Sigmoid colon (tissue), 7 donors: ENCODE results near the gene CPLX3. TPM values are rescaled to one million over a fixed set of nuclear protein-coding genes. Genes with fewer than 3 reads are reported as not detected.

Experiments used
- DNase-seq: peaks from one replicate; pipeline ENCODE4 v3.0.0-alpha.2; 2019
- H3K27ac ChIP-seq, 4 donors: fragments of 200-600 bp; sonication (generic); one replicate each; pipeline ENCODE4 v1.5.1; 2016 to 2019; ENCODE audit warnings: mild to moderate bottlenecking in 1 of 4
- H3K27me3 ChIP-seq, 3 donors: fragments of 200-600 bp; sonication (generic); one replicate each; pipeline ENCODE4 v1.5.1; 2019; ENCODE audit warnings: mild to moderate bottlenecking in 1 of 3
- H3K36me3 ChIP-seq, 4 donors: fragments of 200-600 bp; sonication (generic); one replicate each; pipeline ENCODE4 v1.5.1; 2016 to 2019
- H3K4me1 ChIP-seq, 4 donors: fragments of 200-600 bp; sonication (generic); one replicate each; pipeline ENCODE4 v1.5.1; 2017 to 2019
- H3K4me3 ChIP-seq, 4 donors: fragments of 200-600 bp; sonication (generic); one replicate each; pipeline ENCODE4 v1.5.1; 2017 to 2019; ENCODE audit warnings: mild to moderate bottlenecking in 2 of 4, moderate library complexity in 1 of 4
- H3K9me3 ChIP-seq, 4 donors: fragments of 200-600 bp in 3 of 4; sonication (generic) in 3 of 4; one replicate each; pipeline versions ENCODE4 v1.5.1 to v1.6.1; 2013 to 2019
- CTCF ChIP-seq, 4 experiments: fragments of 450-650 bp in 3 of 4; fragments of 200-600 bp in 1 of 4; IDR thresholded peaks; one replicate each; pipeline ENCODE4 v1.5.1; 2016 to 2019; ENCODE audit warnings: antibody characterized with exemption in 4 of 4, mild to moderate bottlenecking in 3 of 4, moderate library complexity in 2 of 4
- EP300 ChIP-seq, 4 donors: sonication (generic); formaldehyde crosslinking; IDR thresholded peaks; one replicate each; pipeline ENCODE4 v1.6.1; 2017; ENCODE audit warnings: antibody characterized with exemption in 4 of 4
- POLR2A ChIP-seq, 2 donors: fragments of 450-650 bp; IDR thresholded peaks; one replicate each; pipeline ENCODE4 v1.6.1; 2016; ENCODE audit warnings: antibody characterized with exemption in 2 of 2, mild to moderate bottlenecking in 2 of 2, moderate library complexity in 2 of 2
- POLR2AphosphoS5 ChIP-seq, 4 donors: sonication (generic); formaldehyde crosslinking; IDR thresholded peaks; one replicate each; pipeline ENCODE4 v1.6.1; 2017; ENCODE audit warnings: antibody characterized with exemption in 4 of 4
- WGBS, 2 donors: extraction: QIAGEN DNeasy Blood & Tissue Kit; methylation state at CpG; one replicate each; pipeline ENCODE4 v1.1.7; 2013; 5-methylcytosine and 5-hydroxymethylcytosine counted together
- intact Hi-C: fragments of 100-400 bp; cut with DNase I; formaldehyde crosslinking; loops from one replicate; pipeline ENCODE4 v1.15.1; 2023
- polyA plus RNA-seq, 3 donors: library from polyadenylated mRNA; stranded (reverse); fragments of 200-250 nt; gene quantifications; one replicate each; pipeline ENCODE4 v1.2.3, GENCODE V29; 2013
- total RNA-seq, 4 donors: library from RNA; depleted of rRNA; stranded (reverse); fragments of >200 nt; gene quantifications; one replicate each; pipeline ENCODE4 v1.1.0, GENCODE V29; 2016
- donor health status: healthy with polysubstance abuse.
- donor health status: Bipolar disorder and iron deficiency.
- donor health status: healthy.

CPLX3 gene
- total and polyA plus RNA-seq, 7 donors: 0.28 to 0.41 TPM; not detected in 5

GRCh38 chr15:74858369-74858740 lies 31.9 kb downstream of the CPLX3 start:
- WGBS, 2 donors: 71 to 76% methylated on average over 4 of the region's 4 CpGs
- H3K4me1 ChIP-seq: peaks cover 0 to 28% (median 12%) of the 10 kb centered on the region in 4 donors
- intact Hi-C loops: no loop called here
- H3K36me3 ChIP-seq: peaks cover 4 to 9% (median 6%) of the 10 kb centered on the region in 4 donors
- no peak for DNase-seq
- H3K4me3 ChIP-seq: no peak overlapping the region
- H3K27me3 ChIP-seq: no peaks in the 10 kb centered on the region
- H3K9me3 ChIP-seq: no peaks in the 10 kb centered on the region
- TF ChIP-seq POLR2A (IDR thresholded peaks at IDR 0.05): no peak
- no peak overlapping the region for H3K27ac ChIP-seq

GRCh38 chr15:74863239-74864056 lies 37.0 kb downstream of the CPLX3 start:
- no peaks in the 10 kb centered on the region for H3K27me3 ChIP-seq
- H3K36me3 ChIP-seq: peaks cover 0 to 3% (median 0%) of the 10 kb centered on the region in 4 donors
- H3K27ac ChIP-seq: peak overlapping the region in 2 of 4 donors; percentile 10 to 64
- H3K4me3 ChIP-seq: no peak overlapping the region
- 63 to 77% methylated on average over 11 of the region's 11 CpGs for WGBS, 2 donors
- peaks cover 0 to 33% (median 10%) of the 10 kb centered on the region in 4 donors for H3K4me1 ChIP-seq
- no peak for DNase-seq
- intact Hi-C loops: no loop called here
- H3K9me3 ChIP-seq: no peaks in the 10 kb centered on the region
- TF ChIP-seq EP300 (IDR thresholded peaks at IDR 0.05): no peak
- no peak for TF ChIP-seq CTCF (IDR thresholded peaks at IDR 0.05)
- no peak for TF ChIP-seq POLR2A (IDR thresholded peaks at IDR 0.05)
- TF ChIP-seq POLR2AphosphoS5 (IDR thresholded peaks at IDR 0.05): no peak

GRCh38 chr15:74864296-74864695 lies 37.9 kb downstream of the CPLX3 start:
- Histone ChIP-seq H3K36me3 (peaks cover 0 to 3% (median 0%) of the 10 kb centered on the region in 4 donors), H3K27me3 (no peaks in the 10 kb centered on the region), H3K4me3 (no peak overlapping the region), H3K27ac (peak overlapping the region in 1 of 4 donors; percentile 64), H3K4me1 (peaks cover 0 to 33% (median 16%) of the 10 kb centered on the region in 4 donors), H3K9me3 (no peaks in the 10 kb centered on the region)
- DNase-seq: no peak
- intact Hi-C loops: no loop called here
- WGBS, 2 donors: 75 to 84% methylated on average over 6 of the region's 6 CpGs
- TF ChIP-seq EP300 (IDR thresholded peaks at IDR 0.05) (no peak), POLR2A (IDR thresholded peaks at IDR 0.05) (no peak), POLR2AphosphoS5 (IDR thresholded peaks at IDR 0.05) (no peak), CTCF (IDR thresholded peaks at IDR 0.05) (no peak)

- DNase-seq: no peak
- Histone ChIP-seq H3K36me3 (peaks cover 0 to 3% (median 0%) of the 10 kb centered on the region in 4 donors), H3K27ac (peak overlapping the region in 2 of 4 donors; percentile 65 to 85), H3K27me3 (no peaks in the 10 kb centered on the region), H3K9me3 (no peaks in the 10 kb centered on the region), H3K4me3 (no peak overlapping the region), H3K4me1 (peaks cover 0 to 38% (median 25%) of the 10 kb centered on the region in 4 donors)
- TF ChIP-seq EP300 (IDR thresholded peaks at IDR 0.05): no peak
- no peak for TF ChIP-seq CTCF (IDR thresholded peaks at IDR 0.05)
- no peak for TF ChIP-seq POLR2A (IDR thresholded peaks at IDR 0.05)
- no peak for TF ChIP-seq POLR2AphosphoS5 (IDR thresholded peaks at IDR 0.05)
- intact Hi-C loops: no loop called here
- WGBS, 2 donors: 41 to 69% methylated on average over 2 of the region's 2 CpGs
Observed at GRCh38 chr15:74865316-74865715, 38.9 kb downstream of the CPLX3 start.

- intact Hi-C loops: no loop called here
- H3K27me3 ChIP-seq: no peaks in the 10 kb centered on the region
- peaks cover 0 to 46% (median 33%) of the 10 kb centered on the region in 4 donors for H3K4me1 ChIP-seq
- no peaks in the 10 kb centered on the region for H3K9me3 ChIP-seq
- H3K4me3 ChIP-seq: no peak overlapping the region
- H3K27ac ChIP-seq: peak overlapping the region; percentile 6 to 85 (median 57)
- TF ChIP-seq CTCF (IDR thresholded peaks at IDR 0.05): no peak
- 34 to 59% methylated on average over 6 of the region's 6 CpGs for WGBS, 2 donors
- peaks cover 0 to 7% (median 0%) of the 10 kb centered on the region in 4 donors for H3K36me3 ChIP-seq
- no peak for DNase-seq
Observed at GRCh38 chr15:74866090-74866489, 39.7 kb downstream of the CPLX3 start.
